HUDEP-2 (cell line): ENCODE data around the gene KCNQ5.

Experiments used
- DNase-seq, 76 experiments: peaks; one replicate each; lab custom pipeline; 2025; ENCODE audit not compliant: unreplicated experiment in 76 of 76; lab: John Stamatoyannopoulos, UW

The KCNQ5 gene

DNA sequence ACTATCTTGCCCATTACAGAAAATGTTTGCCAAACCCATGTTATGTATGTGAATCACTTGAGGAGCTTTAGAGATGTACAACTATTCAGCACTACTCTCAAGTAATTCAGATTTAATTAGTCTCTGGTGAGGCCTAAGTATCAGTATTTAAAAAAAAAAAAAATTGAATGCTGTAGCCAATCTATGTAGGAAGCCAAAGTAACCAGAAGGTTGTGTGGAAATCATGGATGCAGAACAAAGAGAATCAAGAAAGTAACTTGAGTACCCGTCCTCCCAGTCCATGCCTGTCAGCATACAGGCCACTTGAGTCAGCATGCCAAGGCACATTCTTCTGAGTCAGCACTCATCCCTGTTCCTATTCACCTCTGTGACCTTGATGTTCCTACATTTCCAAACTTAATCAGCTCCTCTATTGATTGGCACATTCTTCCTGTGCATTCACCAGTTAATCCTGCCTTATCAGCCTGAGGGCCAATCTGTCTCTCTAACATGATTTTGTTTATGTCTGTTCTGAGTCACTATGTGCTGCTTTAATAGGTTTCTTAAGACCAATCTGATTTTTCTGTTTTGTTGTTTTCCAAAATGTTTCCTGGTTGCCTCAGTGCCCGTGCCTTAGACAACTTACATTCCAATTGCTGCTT is 165.6 kb downstream of the KCNQ5 start:
- no peak for DNase-seq

DNA sequence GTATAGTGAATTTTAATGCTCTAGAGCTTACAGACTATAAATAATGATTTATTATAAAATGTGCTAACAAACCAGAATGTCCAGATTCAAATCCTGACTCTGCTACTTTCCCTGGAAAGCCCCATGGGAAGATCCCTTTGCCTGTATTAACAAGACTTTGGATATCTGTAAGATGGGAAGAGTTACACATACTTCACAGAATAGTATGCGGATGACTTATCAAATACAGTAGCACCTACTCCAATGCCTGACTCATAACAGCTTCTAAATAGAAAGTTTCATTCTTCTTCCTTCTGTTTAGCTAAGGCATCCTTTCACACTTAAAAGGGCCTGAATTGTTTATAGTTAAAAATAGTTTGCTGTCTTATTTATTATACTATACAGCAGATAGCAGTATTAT is 166.3 kb downstream of the KCNQ5 start:
- DNase-seq: no peak

DNA sequence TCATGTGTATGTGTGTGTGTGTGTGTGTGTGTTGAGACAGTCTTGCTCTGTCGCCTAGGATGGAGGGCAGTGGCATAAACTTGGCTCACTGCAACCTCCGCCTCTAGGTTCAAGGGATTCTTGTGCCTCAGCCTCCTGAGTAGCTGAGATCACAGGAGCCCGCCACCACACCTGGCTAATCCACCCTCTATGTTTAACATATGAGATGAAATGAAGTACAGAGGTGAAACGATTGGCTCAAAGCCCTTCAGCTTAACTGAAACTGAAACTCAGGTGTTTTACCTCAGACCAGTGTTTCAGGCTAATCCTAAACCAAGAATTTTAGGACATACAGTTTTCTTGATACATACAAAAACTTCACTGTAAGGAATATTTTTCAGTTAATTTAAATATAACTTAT is 167.3 kb downstream of the KCNQ5 start:
- no peak for DNase-seq

DNA sequence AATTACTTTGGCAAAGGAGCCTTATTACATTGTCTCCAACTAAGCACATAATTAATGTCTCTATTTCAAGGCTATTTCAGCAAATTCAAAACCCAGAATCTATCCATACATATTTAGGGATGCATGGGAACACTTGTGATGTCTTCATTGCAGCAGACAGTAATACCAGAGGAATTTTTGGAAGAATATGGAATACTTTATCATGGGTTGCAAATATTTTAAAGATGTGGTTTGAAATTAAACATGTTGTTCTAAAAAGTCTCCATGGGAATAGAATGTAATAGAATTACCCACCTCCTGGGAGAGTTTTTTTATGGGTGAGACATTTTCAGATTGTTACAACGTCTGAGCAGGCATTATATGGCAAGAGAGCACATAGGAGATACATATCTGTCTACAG is 170.8 kb downstream of the KCNQ5 start:
- DNase-seq: no peak

DNA sequence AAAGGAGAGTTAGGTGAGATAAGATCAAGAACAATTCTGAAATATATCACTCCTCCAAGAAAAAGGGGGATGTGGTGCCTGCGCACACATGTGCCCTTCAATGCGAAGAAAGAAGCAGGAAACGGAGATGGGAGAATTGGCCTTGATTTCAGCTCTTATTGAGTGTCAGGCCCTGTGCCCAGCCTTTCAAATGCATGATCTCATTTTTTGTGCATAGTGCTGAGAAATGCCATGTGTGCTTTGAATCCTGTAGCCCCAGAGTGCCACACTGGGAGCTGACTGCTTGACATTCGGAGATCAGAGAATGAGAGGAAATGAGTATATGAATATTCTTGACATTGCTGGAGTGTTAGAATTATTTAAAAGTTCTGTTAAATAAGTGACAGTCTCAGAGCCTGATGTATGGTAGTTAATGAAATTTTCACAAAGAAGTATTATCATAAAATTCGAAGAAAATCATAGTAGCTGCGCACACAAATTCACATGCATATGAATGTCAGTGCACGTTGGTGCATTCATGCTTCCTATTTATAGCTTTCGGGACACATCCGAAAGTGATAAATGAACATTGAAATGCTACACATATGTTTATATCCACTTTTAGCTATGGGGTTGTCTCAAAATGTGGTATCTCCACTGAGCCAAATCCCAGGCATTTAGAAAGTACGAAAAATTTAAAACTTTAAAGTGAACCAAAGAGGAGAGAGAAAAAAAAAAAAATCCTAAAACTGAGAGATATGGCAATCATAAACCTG is 172.0 kb downstream of the KCNQ5 start:
- no peak for DNase-seq

DNA sequence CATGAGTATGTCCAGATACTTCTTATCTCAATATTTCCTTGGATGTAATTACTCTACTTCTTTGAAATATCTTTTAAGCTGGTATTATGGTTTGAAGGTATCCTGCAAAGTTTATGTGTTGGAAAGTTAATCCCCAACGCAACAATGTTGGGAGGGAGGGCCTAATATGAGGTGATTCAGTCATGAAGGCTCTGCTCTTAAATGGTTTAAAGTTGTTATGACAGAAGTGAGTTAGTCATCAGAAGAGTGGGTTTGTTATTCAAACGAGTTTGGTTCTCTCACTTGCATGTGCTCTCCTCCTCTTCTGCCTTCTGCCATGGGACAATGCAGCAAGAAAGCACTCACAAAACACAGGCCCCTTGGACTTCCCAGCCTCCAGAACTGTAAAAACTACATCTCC is 176.3 kb downstream of the KCNQ5 start:
- DNase-seq: no peak

DNA sequence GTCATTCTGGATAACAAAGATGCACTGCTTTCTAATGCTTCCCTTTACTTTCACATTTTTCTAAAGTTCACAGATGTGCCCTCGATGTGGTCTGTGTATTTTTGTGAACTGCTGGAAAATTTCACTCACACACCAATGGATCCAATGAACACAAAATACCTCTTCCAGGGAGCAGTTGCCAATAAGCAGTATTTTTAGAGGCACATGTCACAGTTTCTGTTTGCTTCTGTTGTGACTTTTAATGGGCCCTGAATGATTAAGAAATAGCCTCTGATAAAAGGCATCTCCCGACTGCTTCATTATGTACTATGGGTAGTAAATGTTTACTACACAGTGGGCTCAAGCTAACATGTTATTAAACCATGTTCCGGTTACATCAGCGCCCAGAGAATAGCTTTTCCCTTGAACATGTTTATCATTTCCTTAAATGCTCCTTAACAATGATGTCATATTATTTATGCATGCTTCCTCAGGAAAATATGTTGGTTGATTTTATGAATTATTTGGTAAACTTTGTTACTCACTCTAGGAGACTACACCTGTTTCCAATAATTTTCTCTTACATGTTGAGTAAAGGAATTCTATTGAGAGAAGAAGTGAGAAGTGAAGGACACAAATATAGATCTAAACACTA is 188.0 kb downstream of the KCNQ5 start:
- no peak for DNase-seq

DNA sequence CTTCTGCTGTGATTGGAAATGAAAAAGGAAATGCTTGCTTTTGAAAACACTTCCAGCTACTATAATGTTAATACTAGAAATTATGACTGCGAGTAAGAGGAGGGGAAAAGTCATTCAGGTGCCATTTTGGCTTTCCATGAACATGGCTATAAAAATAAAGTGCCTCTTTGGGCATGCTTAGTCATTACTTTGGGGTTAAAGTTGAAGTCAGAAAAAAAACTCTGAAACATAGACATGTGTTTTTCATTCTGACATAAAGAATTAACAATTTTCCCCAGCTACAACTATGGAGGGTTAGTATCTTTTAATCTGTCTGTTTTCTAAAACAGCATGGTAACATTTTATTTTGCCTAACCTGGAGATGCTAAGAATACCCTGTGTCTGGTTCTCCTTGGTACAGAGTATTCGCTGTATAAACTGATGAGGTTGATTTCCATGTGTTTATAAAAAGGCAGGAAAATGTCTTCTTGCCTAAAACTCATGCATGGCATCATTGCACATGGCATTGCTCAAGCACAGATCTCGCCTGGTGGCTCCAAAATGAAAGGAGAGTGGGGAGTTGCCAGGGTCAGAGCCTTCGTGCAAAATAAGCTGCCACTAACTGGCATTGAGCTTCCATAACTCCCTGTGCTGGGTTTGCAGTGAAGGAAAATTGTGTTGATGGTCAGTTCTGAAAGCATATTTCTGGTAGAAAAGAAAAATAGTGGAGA is 188.9 kb downstream of the KCNQ5 start:
- no peak for DNase-seq

DNA sequence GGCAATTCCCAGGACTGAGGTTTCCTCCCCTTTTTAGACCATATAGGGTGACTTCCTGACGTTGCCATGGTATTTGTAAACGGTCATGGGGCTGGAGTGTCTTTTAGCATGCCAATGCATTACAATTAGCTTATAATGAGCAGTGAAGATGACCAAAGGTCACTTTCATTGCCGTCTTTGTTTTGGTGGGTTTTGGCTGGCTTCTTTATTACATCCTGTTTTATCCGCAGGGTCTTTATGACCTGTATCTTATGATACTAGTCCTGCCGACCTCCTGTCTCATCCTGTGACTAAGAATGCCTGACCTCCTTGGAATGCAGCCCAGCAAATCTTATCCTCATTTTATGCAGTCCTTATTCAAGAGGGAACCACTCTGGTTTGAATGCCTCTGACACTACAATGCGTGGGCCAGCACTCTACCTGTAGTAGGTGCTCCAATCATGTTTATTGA is 190.1 kb downstream of the KCNQ5 start:
- DNase-seq: no peak

DNA sequence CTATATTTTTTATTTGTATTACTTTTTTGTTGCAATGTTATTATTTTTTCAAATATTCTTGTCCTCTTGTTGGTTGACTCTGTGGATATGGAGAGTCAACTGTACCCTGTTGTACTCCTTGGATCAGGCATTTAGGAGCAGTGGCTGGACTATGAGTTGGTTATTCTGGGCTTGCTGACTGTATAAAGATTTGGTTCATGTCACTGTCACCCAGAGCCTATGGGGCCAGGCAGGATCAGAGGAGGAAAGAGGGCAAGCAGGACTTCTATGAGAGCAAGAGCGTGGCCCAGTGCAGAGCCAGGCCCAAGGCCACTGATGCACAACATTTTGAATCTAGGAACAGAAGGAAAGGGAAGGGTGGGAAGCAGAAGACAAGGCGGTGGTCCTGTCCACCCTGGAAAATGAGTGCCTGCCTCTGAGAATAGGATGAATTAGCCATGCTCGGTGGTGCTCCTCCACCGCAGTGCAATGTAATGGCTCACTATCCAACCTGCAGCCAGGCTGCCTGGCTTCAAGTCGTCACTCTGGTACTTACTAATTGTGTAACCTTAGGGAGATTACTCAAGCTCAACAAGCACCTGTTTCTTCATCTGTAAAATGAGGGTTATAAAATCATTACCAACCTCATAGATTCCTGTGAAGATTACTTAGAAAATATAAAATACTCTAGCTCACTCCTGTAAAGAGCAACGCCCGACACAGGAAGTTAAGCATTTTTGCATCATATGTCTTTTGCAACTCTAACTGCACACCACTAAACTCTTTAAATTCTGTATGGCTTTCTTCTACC is 192.1 kb downstream of the KCNQ5 start:
- no peak for DNase-seq

DNA sequence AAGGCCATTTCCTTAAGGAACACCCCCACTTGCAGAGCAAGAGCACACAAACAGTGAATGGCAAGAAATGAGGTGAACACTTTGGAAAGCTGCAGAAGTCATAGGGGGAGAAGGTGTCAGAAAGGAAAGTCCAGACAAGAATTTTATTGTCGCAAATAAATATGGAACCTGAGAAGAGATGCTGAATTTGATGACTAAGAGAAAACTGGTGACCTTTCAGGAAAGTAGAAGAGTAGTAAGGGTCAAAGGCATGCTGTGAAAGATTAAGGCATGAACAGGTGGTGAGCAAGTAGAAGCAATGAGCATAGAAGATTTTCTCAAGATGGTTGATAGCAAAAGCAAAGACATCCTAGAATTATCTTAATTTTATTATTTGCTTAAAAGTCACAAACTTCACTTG is 194.2 kb downstream of the KCNQ5 start:
- no peak for DNase-seq

DNA sequence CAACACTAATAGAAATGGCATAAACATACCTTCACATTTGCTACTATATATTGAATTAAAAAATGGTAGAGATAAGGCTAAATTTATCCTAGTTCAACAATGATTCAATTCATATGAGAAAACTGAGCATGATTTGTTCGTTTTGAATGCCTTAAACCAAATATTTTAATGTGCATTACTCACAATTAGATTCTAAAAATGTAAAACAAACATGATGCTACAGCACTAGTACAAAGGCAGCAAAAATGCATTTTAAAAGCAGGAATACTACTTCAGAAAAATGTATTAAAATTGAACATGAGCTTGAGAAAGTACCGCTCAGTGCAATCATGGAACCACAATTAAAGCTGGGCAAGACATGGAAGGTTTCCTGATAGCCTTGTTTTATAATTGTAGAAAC is 195.3 kb downstream of the KCNQ5 start:
- no peak for DNase-seq

DNA sequence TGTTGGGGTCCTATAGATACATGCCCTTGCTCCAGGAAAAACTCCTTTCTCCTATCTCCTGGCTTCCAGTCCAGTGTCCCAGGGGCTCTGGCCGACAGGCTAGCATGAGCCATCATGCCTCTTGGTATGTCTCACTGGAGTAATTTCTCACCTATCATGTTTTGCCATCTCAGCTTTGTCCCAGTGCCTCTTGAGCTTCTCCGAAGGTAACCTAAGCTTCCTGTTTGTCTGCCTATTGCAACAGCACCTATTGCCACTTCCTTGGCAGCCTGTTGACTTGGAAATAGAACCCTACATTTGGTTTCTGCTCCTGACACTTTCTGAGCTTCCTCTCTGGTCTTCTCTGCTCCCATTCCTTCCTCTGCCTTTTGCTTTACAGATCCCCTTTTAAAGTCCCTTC is 197.7 kb downstream of the KCNQ5 start:
- no peak for DNase-seq

DNA sequence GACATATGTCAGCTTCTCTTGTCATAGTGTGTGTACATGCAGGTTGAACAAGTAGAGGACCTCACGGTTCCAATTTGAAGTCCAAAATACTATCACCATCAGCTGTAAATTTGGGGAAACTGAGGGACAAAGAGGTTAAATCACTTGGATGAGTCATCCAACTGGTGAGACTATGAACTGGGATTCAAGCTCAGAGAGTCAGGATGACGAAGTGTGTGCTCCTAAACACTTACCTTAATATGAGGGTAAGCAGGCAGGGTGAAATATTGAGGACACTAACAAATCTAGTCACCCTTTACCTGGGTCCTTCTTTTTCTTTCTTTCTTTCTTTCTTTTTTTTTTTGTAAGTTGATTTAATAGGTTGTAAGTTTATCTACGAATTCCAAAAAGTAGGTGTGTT is 198.3 kb downstream of the KCNQ5 start:
- DNase-seq: no peak

DNA sequence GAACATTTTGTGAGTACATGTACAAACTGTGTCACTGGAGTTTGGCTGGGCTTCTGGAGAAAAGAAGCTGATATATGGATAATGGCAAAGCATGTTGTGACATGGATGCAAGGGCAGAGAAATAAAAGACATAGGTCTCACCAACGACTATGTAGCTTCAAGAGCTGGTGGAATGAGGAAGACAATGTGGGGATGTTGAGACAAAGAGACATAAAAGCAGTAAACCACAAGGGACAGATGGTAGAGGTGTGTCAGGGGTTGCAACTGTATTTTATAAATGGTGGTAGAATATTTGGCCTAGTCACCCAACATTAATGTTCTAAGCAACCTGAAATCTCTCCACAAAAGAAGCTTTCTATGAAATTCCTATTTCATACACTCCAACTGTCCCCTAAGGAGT is 199.0 kb downstream of the KCNQ5 start:
- DNase-seq: no peak

DNA sequence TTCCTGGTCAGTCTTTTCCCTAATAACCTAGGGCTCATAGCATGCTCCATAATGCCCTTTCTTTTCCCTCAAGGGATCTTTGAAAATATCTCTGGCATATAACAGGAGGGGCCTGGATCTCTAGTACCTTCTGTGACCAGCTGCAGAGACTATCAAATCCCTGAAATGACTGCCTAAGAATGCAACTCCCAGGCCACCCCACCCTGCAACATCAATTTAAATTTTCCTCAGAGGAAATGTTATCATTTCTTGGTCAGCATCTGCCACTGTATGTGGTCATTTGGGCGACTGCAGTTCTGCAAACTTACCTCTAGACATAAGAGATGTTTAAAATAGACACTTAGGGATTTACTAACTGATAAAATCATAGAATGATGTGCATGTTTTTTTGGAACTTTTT is 200.2 kb downstream of the KCNQ5 start:
- DNase-seq: no peak

DNA sequence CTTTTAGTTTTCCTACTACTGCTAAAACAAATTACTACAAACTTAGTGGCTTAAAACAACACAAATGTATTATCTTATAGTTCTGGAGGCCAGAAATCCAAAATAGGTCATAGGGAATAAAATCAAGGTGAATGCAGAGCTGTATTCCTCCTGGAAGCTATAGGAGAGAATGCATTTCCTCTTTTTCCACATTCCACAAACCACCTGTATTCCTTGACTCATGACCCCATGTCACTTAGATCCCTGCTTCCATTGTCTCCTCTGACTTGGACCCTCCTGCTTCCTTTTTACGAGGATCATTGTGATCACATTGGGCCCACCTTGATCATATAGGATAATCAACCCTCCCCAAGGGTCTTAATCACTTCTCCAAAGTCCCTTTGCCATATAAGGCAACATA is 200.8 kb downstream of the KCNQ5 start:
- DNase-seq: no peak

DNA sequence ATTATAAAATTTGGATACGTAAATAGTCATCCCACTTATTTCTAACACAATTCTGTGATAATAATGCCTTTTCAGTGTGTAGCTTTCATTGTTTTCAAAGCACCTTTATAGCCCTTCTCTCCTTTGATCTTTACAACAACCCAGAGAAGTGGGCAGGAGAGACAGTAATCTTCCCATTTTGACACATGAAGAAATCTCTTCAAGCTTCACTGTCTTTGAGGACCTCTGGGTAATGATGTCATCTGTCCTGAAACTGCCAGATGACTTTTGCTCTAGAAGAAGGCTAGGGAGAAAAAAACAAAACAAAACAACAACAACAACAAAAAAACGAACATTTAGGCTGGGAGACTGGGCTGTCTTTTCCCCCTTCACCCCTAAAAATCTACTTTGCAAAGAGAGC is 203.0 kb downstream of the KCNQ5 start:
- no peak for DNase-seq

DNA sequence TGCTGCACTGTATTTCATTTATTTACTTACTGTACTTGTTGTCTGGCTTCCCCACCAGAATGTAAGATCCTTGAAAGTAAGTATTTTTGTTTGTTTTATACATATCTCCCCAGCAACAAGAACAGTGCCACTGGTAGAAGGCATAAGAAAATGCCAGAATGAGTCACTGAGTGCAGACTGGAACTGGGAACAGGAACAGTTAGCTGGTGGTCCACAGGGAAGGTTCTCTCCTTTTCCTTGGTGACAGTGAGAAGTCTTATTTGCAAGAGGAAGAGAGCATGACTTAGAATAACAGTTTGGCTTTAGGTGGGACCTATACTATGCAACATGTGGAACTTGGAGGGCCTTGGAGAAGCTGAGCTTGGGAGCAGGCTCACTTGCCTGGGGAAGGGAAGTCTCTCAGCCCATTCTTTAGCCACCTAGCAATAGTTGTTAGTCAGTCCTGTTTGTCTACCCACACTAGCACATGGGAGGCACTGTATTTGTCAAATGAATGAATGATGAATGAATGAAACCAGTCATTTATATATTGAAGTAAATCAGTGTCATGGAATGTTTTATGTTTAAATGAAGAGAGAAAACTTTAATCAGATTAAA is 203.5 kb downstream of the KCNQ5 start:
- DNase-seq: no peak

DNA sequence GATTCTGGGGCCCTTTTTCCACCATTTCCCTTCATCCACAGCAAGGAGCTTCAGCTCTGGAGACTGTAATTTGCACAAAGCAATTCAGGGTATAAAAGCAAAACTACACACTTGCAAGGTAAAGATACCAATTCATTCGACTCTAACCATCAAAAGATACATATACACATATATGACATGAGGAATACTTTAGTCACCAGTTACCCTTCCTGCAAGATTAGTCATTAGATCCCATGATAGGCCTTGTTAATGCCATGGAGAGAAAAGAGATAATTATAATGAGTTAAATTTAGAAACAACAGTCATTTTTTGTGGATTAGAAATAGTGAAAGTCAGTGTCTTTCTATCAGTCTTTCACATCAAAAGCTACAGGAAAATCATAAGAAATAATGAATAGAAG is 204.2 kb downstream of the KCNQ5 start:
- DNase-seq: no peak
